HepG2 (cell line): Measurements from ENCODE around the gene IARS2. TPM values are rescaled to one million over a fixed set of nuclear protein-coding genes. Genes with fewer than 3 reads are reported as not detected.

Source experiments
- ATAC-seq: fragments of 200-7000 bp; cut with Tn5 transposase; 3 replicates; pipeline ENCODE4 v1.9.1; 2020; ENCODE audit warnings: mild to moderate bottlenecking, moderate library complexity
- BruUV-seq: library from RNA; stranded (reverse); fragments of 400-500 nt; replicated peaks from 2 replicates; lab custom pipeline; 2021; lab: Mats Ljungman, UMichigan
- CTCF ChIA-PET: fragments of 300-600 bp; formaldehyde crosslinking; extraction: SDS; loops from one replicate; lab custom pipeline; 2021; ENCODE audit warnings: low total read pairs, inconsistent platforms, low intra/inter-chr PET ratio; lab: Yijun Ruan, JAX
- POLR2A ChIA-PET: fragments of 350-600 bp; sonication (Branson Sonifier 250); formaldehyde crosslinking; loops from one replicate; lab custom pipeline; 2020; ENCODE audit warnings: antibody characterized with exemption, inconsistent platforms; lab: Yijun Ruan, JAX
- DNase-seq: peaks from one replicate; pipeline ENCODE4 v3.0.0-alpha.2; 2015; ENCODE audit warnings: low spot score
- FAIRE-seq: peaks from 3 replicates; lab custom pipeline; 2011; peaks lifted over from hg19 to GRCh38; lab: Jason Lieb, UNC
- H2AFZ ChIP-seq: one replicate; pipeline ENCODE4 v1.6.1; 2011; ENCODE audit warnings: low read length, inconsistent platforms
- H3K27ac ChIP-seq: fragments of 300-600 bp; 3 replicates; pipeline ENCODE4 v1.8.0; 2011; ENCODE audit warnings: mixed run types, mild to moderate bottlenecking, mixed read lengths, low read length, inconsistent platforms; ENCODE audit not compliant: insufficient read depth; ENCODE audit errors: extremely low read length
- H3K27me3 ChIP-seq, 2 experiments: fragments of 200-600 bp in 1 of 2; 2 replicates in 1 of 2; 3 replicates in 1 of 2; pipeline versions ENCODE4 v1.6.0 to v1.8.0; 2011; ENCODE audit warnings: low read length in 2 of 2, mild to moderate bottlenecking in 2 of 2, moderate library complexity in 2 of 2, inconsistent platforms in 1 of 2; ENCODE audit not compliant: insufficient read depth in 2 of 2, control insufficient read depth in 1 of 2
- H3K36me3 ChIP-seq, 2 experiments: fragments of 200-600 bp in 1 of 2; replicated peaks in 1 of 2; 2 replicates in 1 of 2; 3 replicates in 1 of 2; pipeline versions ENCODE4 v1.5.1 to v1.8.0; 2011; ENCODE audit warnings: low read length in 2 of 2, inconsistent platforms in 1 of 2; ENCODE audit not compliant: insufficient read depth in 2 of 2, control insufficient read depth in 1 of 2
- H3K4me1 ChIP-seq: 2 replicates; pipeline ENCODE4 v1.5.1; 2012; ENCODE audit warnings: low read length, inconsistent platforms; ENCODE audit not compliant: insufficient read depth
- H3K4me2 ChIP-seq: 2 replicates; pipeline ENCODE4 v1.6.0; 2011; ENCODE audit warnings: low read depth, low read length, inconsistent platforms
- H3K4me3 ChIP-seq, 3 experiments: fragments of 200-600 bp in 1 of 3; sonication (generic), shearing (Covaris generic) in 1 of 3; replicated peaks in 1 of 3; 2 replicates each; pipeline ENCODE4 v1.5.1; 2011 to 2016; ENCODE audit warnings: low read length in 3 of 3, inconsistent platforms in 2 of 3, low read depth in 2 of 3, mild to moderate bottlenecking in 2 of 3, control low read depth in 1 of 3, mixed read lengths in 1 of 3; ENCODE audit not compliant: insufficient read depth in 1 of 3
- H3K79me2 ChIP-seq: one replicate; pipeline ENCODE4 v1.6.1; 2011; ENCODE audit warnings: low read length, inconsistent platforms; ENCODE audit not compliant: insufficient read depth
- H3K9ac ChIP-seq: 2 replicates; pipeline ENCODE4 v1.6.0; 2011; ENCODE audit warnings: mild to moderate bottlenecking, low read depth, low read length, inconsistent platforms; ENCODE audit not compliant: insufficient read depth
- H3K9me3 ChIP-seq: 2 replicates; pipeline ENCODE4 v1.5.1; 2012; ENCODE audit warnings: mild to moderate bottlenecking, low read length
- H4K20me1 ChIP-seq: 2 replicates; pipeline ENCODE4 v1.6.0; 2011; ENCODE audit warnings: inconsistent platforms, mild to moderate bottlenecking, low read length, moderate library complexity; ENCODE audit not compliant: insufficient read depth
- NCOR1 ChIP-seq: fragments of 200-600 bp; sonication (generic); IDR thresholded peaks from 2 replicates; pipeline ENCODE4 v1.7.0; 2017; ENCODE audit warnings: antibody characterized with exemption, low read length, borderline replicate concordance
- RFX5 ChIP-seq: IDR thresholded peaks from 2 replicates; pipeline ENCODE4 v1.6.1; 2011; ENCODE audit warnings: low read depth, low read length, improper control_type of control experiment
- SP5 ChIP-seq: IDR thresholded peaks from 2 replicates; pipeline ENCODE4 v1.6.1; 2016; ENCODE audit warnings: low read depth, borderline replicate concordance
- ZBTB8A ChIP-seq: sonication (generic); formaldehyde crosslinking; IDR thresholded peaks from 2 replicates; pipeline ENCODE4 v1.4.0; 2020; ENCODE audit warnings: mild to moderate bottlenecking, low read depth, missing genetic modification reagents, borderline replicate concordance
- ZFP36L2 ChIP-seq: sonication (generic); formaldehyde crosslinking; IDR thresholded peaks from 2 replicates; pipeline ENCODE4 v1.4.0; 2020; ENCODE audit warnings: missing genetic modification reagents
- ZMYM2 ChIP-seq: sonication (generic); formaldehyde crosslinking; IDR thresholded peaks from 2 replicates; pipeline ENCODE4 v1.8.0; 2022; ENCODE audit warnings: mild to moderate bottlenecking, missing genetic modification reagents
- ZNF160 ChIP-seq: sonication (generic); formaldehyde crosslinking; IDR thresholded peaks from 2 replicates; pipeline ENCODE4 v1.8.0; 2022; ENCODE audit warnings: mild to moderate bottlenecking, inconsistent platforms, missing genetic modification reagents
- ZNF205 ChIP-seq: IDR thresholded peaks from 2 replicates; pipeline ENCODE4 v1.6.1; 2018; ENCODE audit warnings: missing biosample characterization, missing genetic modification reagents
- ZNF557 ChIP-seq: sonication (generic); formaldehyde crosslinking; IDR thresholded peaks from 2 replicates; pipeline ENCODE4 v1.4.0; 2020; ENCODE audit warnings: missing genetic modification reagents
- ZNF761 ChIP-seq: sonication (generic); formaldehyde crosslinking; conservative IDR thresholded peaks from 2 replicates; pipeline ENCODE4 v1.4.0; 2020; ENCODE audit warnings: mild to moderate bottlenecking, missing genetic modification reagents
- ZNF768 ChIP-seq: sonication (generic); formaldehyde crosslinking; IDR thresholded peaks from 2 replicates; pipeline ENCODE4 v1.4.0; 2020; ENCODE audit warnings: missing genetic modification reagents
- WGBS: methylation state at CpG from one replicate; pipeline ENCODE4 v1.1.6; 2017; ENCODE audit warnings: low lambda C conversion rate; 5-methylcytosine and 5-hydroxymethylcytosine counted together
- in situ Hi-C: cut with HindIII; loops from 2 replicates; pipeline ENCODE4 v1.10.0; 2017; ENCODE audit warnings: low pct_unique_long_range_greater_than_20kb; ENCODE audit not compliant: extremely low pct_ligation_motif_present
- intact Hi-C: fragments of 100-400 bp; cut with micrococcal nuclease; formaldehyde crosslinking; loops from one replicate; pipeline ENCODE4 v1.10.0; 2022; ENCODE audit not compliant: unreplicated experiment
- polyA plus RNA-seq, 8 experiments: library from polyadenylated mRNA; depleted of rRNA in 3 of 8; stranded (reverse) in 7 of 8; unstranded in 1 of 8; fragments of >200 nt; fragmentation: Illumina TruSeq in 4 of 8; extraction: Trizol in 4 of 8; gene quantifications; 2 replicates each; pipeline versions ENCODE4 v1.2.1 to v1.2.3, GENCODE V29; 2011 to 2016; ENCODE audit warnings: low read depth in 4 of 8, missing spikeins in 1 of 8, mixed read lengths in 1 of 8; ENCODE audit not compliant: insufficient read depth in 1 of 8
- total RNA-seq, 5 experiments: library from RNA; depleted of rRNA; stranded (reverse); fragments of >200 nt; fragmentation: Illumina TruSeq; extraction: Trizol; gene quantifications; 2 replicates each; pipeline ENCODE4 v1.2.3, GENCODE V29; 2016; ENCODE audit warnings: low read depth in 1 of 5
- TF ChIP-seq, protein P1 (sequence below): sonication (generic); formaldehyde crosslinking; IDR thresholded peaks from 2 replicates; pipeline ENCODE4 v1.4.0; 2020; ENCODE audit warnings: missing genetic modification reagents
- TF ChIP-seq, protein P2 (sequence below): fragments of 450-650 bp; IDR thresholded peaks from 2 replicates; pipeline ENCODE4 v1.6.1; 2017
- TF ChIP-seq, protein P3 (sequence below): sonication (generic); formaldehyde crosslinking; IDR thresholded peaks from 2 replicates; pipeline ENCODE4 v1.4.0; 2020; ENCODE audit warnings: mild to moderate bottlenecking, missing genetic modification reagents, borderline replicate concordance

The IARS2 gene
- total and polyA plus RNA-seq, 2 of the 13 experiments (the other 11 are each of a cell fraction or from before 2014, with no cell fraction given): 28.6 to 122 TPM

DNA sequence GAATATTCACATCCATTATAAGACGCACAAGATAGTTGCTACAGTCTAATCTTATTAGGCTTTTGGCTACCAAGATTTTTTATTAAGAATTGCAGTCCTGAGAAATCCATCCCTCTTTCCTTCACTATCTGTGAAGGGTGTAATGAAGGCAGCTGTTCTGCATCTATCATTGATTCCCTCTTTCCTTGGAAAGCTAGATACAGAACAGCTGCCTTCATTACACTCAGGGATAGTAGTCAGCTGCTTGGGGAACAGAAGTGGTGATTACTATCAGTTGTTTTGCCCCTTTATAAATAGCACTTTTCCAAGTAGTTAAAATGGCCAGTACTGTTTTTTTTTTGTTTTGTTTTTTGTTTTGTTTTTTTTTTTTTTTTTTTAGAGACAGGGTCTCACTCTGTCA is 70.2 kb downstream of the IARS2 start (continued):
- TF ChIP-seq SP5: no peak
- TF ChIP-seq, protein P1, sequence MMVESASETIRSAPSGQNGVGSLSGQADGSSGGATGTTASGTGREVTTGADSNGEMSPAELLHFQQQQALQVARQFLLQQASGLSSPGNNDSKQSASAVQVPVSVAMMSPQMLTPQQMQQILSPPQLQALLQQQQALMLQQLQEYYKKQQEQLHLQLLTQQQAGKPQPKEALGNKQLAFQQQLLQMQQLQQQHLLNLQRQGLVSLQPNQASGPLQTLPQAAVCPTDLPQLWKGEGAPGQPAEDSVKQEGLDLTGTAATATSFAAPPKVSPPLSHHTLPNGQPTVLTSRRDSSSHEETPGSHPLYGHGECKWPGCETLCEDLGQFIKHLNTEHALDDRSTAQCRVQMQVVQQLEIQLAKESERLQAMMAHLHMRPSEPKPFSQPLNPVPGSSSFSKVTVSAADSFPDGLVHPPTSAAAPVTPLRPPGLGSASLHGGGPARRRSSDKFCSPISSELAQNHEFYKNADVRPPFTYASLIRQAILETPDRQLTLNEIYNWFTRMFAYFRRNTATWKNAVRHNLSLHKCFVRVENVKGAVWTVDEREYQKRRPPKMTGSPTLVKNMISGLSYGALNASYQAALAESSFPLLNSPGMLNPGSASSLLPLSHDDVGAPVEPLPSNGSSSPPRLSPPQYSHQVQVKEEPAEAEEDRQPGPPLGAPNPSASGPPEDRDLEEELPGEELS (CRISPR knock-in tag): no peak
- TF ChIP-seq ZFP36L2 (CRISPR knock-in tag): no peak
- TF ChIP-seq ZNF205 (CRISPR knock-in tag): no peak
- TF ChIP-seq ZNF768 (CRISPR knock-in tag): no peak
- no peak for TF ChIP-seq ZMYM2 (CRISPR knock-in tag)
- TF ChIP-seq ZBTB8A: no peak

DNA sequence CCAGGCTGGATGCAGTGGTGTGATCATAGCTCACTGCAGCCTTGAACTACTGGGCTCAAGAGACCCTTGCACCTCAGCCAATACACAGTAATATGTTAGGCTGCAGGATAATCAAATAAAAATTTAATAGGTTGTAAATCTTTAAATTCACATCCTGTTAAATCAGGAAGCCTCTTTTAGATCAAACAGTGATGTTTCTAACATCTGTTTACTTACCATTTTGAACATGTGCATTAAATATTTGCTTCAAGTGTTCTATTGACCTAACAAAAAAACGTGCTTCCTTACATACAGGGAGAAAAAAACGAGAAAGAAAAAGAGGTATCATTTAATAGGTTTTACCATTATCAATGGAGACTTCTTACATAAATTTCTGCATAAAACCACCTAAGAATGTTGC is 70.6 kb downstream of the IARS2 start:
- intact Hi-C loops (no loop called here), in situ Hi-C loops (no loop called here)
- H4K20me1 ChIP-seq: no peaks in the 10 kb centered on the region
- WGBS: 83% methylated on average over 2 of the region's 2 CpGs
- H3K4me3 ChIP-seq: no peak overlapping the region
- H3K4me1 ChIP-seq: no peaks in the 10 kb centered on the region
- H3K27ac ChIP-seq: no peak overlapping the region
- no peak for ATAC-seq
- no peaks in the 10 kb centered on the region for H3K79me2 ChIP-seq
- H3K9ac ChIP-seq: no peak overlapping the region
- H3K27me3 ChIP-seq: no peaks in the 10 kb centered on the region
- H2AFZ ChIP-seq: no peak overlapping the region
- H3K4me2 ChIP-seq: no peak overlapping the region
- FAIRE-seq: no peak
- BruUV-seq: no TSS peak
- ChIA-PET POLR2A (no interaction called here), CTCF (no interaction called here)
- H3K9me3 ChIP-seq: no peaks in the 10 kb centered on the region
- H3K36me3 ChIP-seq: peaks cover 9 to 32% of the 10 kb centered on the region in 2 experiments
- no peak for DNase-seq
- TF ChIP-seq RFX5 (no peak), ZNF160 (no peak), NCOR1 (no peak), ZNF761 (no peak), SP5 (no peak), ZNF557 (no peak)
- TF ChIP-seq, protein P2, sequence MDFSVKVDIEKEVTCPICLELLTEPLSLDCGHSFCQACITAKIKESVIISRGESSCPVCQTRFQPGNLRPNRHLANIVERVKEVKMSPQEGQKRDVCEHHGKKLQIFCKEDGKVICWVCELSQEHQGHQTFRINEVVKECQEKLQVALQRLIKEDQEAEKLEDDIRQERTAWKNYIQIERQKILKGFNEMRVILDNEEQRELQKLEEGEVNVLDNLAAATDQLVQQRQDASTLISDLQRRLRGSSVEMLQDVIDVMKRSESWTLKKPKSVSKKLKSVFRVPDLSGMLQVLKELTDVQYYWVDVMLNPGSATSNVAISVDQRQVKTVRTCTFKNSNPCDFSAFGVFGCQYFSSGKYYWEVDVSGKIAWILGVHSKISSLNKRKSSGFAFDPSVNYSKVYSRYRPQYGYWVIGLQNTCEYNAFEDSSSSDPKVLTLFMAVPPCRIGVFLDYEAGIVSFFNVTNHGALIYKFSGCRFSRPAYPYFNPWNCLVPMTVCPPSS: no peak
- TF ChIP-seq, protein P3, sequence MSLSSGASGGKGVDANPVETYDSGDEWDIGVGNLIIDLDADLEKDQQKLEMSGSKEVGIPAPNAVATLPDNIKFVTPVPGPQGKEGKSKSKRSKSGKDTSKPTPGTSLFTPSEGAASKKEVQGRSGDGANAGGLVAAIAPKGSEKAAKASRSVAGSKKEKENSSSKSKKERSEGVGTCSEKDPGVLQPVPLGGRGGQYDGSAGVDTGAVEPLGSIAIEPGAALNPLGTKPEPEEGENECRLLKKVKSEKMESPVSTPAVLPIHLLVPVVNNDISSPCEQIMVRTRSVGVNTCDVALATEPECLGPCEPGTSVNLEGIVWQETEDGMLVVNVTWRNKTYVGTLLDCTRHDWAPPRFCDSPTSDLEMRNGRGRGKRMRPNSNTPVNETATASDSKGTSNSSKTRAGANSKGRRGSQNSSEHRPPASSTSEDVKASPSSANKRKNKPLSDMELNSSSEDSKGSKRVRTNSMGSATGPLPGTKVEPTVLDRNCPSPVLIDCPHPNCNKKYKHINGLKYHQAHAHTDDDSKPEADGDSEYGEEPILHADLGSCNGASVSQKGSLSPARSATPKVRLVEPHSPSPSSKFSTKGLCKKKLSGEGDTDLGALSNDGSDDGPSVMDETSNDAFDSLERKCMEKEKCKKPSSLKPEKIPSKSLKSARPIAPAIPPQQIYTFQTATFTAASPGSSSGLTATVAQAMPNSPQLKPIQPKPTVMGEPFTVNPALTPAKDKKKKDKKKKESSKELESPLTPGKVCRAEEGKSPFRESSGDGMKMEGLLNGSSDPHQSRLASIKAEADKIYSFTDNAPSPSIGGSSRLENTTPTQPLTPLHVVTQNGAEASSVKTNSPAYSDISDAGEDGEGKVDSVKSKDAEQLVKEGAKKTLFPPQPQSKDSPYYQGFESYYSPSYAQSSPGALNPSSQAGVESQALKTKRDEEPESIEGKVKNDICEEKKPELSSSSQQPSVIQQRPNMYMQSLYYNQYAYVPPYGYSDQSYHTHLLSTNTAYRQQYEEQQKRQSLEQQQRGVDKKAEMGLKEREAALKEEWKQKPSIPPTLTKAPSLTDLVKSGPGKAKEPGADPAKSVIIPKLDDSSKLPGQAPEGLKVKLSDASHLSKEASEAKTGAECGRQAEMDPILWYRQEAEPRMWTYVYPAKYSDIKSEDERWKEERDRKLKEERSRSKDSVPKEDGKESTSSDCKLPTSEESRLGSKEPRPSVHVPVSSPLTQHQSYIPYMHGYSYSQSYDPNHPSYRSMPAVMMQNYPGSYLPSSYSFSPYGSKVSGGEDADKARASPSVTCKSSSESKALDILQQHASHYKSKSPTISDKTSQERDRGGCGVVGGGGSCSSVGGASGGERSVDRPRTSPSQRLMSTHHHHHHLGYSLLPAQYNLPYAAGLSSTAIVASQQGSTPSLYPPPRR (CRISPR knock-in tag): no peak
